Neuron (in vitro differentiated cells): Measurements from ENCODE around the gene MARK3.

Experiments used
- H2AFZ ChIP-seq: one replicate; pipeline ENCODE4 v1.6.1; 2013; ENCODE audit warnings: low read depth, mild to moderate bottlenecking, inconsistent platforms, low read length, moderate library complexity
- H3K27me3 ChIP-seq: one replicate; pipeline ENCODE4 v1.6.1; 2013; ENCODE audit warnings: low read length; ENCODE audit not compliant: insufficient read depth
- H3K36me3 ChIP-seq: one replicate; pipeline ENCODE4 v1.6.1; 2013; ENCODE audit warnings: low read length; ENCODE audit not compliant: insufficient read depth
- H3K4me1 ChIP-seq: one replicate; pipeline ENCODE4 v1.6.1; 2013; ENCODE audit warnings: low read length; ENCODE audit not compliant: insufficient read depth
- H3K4me3 ChIP-seq: 2 replicates; pipeline ENCODE4 v1.5.1; 2013; ENCODE audit warnings: mild to moderate bottlenecking, low read length, moderate library complexity
- H3K9me3 ChIP-seq: one replicate; pipeline ENCODE4 v1.6.1; 2013; ENCODE audit warnings: low read length

MARK3 gene

DNA sequence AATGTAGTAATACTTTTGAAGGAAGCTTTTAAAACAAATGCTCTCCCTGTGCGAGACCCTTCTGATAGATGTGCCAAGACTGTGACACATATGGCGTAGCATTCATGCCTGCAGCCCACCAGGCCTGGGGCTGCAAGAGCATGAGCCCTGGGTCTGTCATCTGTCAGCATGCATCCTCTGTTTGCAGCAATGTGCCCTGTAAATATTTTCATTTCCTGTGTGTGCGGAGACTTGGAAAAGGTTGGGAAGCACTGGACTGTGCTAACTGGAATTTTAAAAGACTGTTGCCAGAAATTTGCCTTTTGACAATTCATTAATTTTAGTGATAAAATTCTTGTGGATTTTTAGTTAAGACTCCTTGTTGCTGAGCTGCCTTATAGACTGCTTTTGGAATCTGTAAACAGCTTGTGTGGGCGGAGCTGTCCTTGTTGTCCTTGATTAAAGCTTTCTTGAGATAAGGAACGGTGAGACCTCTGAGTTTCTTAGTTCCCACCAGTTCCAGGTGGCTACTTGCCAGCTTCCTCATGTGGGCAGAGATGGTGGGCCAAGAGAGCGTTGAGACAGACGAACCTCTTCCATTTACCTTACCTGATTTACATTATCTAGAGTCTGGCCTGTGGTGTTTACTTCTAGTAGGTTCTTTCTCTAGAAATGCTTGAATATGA lies 23.4 kb downstream of the MARK3 start:
- H2AFZ ChIP-seq = no peak overlapping the region
- no peaks in the 10 kb centered on the region for H3K27me3 ChIP-seq
- no peaks in the 10 kb centered on the region for H3K9me3 ChIP-seq
- H3K4me1 ChIP-seq = peaks cover 6% of the 10 kb centered on the region
- peaks cover 41% of the 10 kb centered on the region for H3K36me3 ChIP-seq
- H3K4me3 ChIP-seq = no peak overlapping the region

DNA sequence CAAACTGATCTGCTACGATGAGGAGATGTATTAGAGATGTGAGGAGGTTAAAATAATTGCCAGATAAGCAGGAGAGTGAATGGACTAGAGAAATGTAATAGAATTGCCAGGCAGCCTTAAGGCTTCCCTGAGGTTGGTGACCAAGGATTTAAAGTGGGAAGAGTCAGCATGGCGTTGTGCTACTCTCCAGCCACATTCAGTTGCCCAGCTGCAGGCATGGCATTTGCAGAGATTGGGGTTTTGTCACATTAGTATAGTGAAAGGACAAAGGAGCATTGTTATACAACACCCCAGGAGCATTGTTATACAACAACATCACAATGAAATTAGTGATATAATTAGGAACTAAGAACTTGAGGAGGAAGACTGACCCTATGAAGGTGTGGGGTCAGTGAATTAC lies 31.7 kb downstream of the MARK3 start:
- peaks cover 2% of the 10 kb centered on the region for H3K9me3 ChIP-seq
- no peak overlapping the region for H3K4me3 ChIP-seq
- H3K36me3 ChIP-seq = peaks cover 22% of the 10 kb centered on the region
- no peaks in the 10 kb centered on the region for H3K27me3 ChIP-seq
- H2AFZ ChIP-seq = no peak overlapping the region
- H3K4me1 ChIP-seq = peaks cover 23% of the 10 kb centered on the region

GRCh38 chr14:103418481-103418818 lies 33.2 kb downstream of the MARK3 start:
- H3K4me3 ChIP-seq = no peak overlapping the region
- H3K9me3 ChIP-seq = peaks cover 3% of the 10 kb centered on the region
- H2AFZ ChIP-seq = no peak overlapping the region
- H3K36me3 ChIP-seq = peaks cover 23% of the 10 kb centered on the region
- no peaks in the 10 kb centered on the region for H3K27me3 ChIP-seq
- H3K4me1 ChIP-seq = peaks cover 28% of the 10 kb centered on the region

- H3K27me3 ChIP-seq = no peaks in the 10 kb centered on the region
- H2AFZ ChIP-seq = no peak overlapping the region
- H3K36me3 ChIP-seq = peaks cover 13% of the 10 kb centered on the region
- peaks cover 39% of the 10 kb centered on the region for H3K4me1 ChIP-seq
- peaks cover 3% of the 10 kb centered on the region for H3K9me3 ChIP-seq
- no peak overlapping the region for H3K4me3 ChIP-seq
These were observed 36.3 kb downstream of the MARK3 start for GRCh38 chr14:103421556-103421955.

GRCh38 chr14:103423050-103423461 lies 37.8 kb downstream of the MARK3 start:
- no peaks in the 10 kb centered on the region for H3K27me3 ChIP-seq
- H3K4me1 ChIP-seq = peaks cover 39% of the 10 kb centered on the region
- H3K4me3 ChIP-seq = no peak overlapping the region
- peaks cover 3% of the 10 kb centered on the region for H3K9me3 ChIP-seq
- H3K36me3 ChIP-seq = peaks cover 13% of the 10 kb centered on the region
- H2AFZ ChIP-seq = no peak overlapping the region

DNA sequence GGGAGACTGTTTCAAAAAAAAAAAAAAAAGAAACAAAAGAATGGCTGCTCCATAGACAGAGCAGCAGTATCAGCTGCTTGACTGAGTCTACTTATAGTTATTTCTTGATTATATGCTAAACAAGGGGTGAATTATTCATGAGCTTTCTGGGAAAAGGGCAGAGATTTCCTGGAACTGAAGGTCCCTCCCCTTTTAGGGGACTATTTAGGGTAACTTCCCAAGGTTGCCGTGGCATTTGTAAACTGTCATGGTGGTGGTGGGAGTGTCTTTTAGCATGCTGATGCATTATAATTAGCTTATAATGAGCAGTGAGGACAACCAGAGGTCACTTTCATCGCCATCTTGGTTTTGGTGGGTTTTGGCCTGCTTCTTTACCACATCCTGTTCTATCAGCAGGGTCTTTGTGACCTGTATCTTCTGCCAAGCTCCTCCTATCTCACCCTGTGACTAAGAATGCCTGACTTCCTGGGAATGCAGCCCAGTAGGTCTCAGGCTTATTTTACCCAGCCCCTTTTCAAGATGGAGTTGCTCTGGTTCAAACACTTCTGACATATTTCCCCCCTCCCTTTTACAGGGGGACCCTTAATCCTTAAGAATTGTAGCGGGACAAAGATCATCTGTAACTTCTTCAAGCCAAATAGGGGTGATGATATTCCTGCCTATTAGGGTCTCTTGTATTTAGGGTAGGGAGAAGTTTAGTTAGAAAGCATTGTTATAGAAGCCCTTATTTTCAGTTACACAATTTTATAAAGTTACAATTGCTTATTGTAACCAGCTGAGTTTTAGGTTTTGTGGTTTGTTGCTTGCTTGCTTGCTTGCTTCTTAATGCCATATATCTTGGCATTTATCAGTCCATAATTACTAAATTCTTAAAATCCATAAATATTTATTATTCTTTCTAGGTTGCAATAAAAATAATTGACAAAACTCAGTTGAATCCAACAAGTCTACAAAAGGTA lies 42.5 kb downstream of the MARK3 start:
- H3K4me1 ChIP-seq = peaks cover 47% of the 10 kb centered on the region
- no peaks in the 10 kb centered on the region for H3K27me3 ChIP-seq
- no peak overlapping the region for H2AFZ ChIP-seq

GRCh38 chr14:103428723-103429556 lies 43.7 kb downstream of the MARK3 start:
- H2AFZ ChIP-seq = no peak overlapping the region
- H3K4me3 ChIP-seq = no peak overlapping the region
- H3K4me1 ChIP-seq = peaks cover 43% of the 10 kb centered on the region
- no peaks in the 10 kb centered on the region for H3K27me3 ChIP-seq
- peaks cover 14% of the 10 kb centered on the region for H3K36me3 ChIP-seq
- H3K9me3 ChIP-seq = no peaks in the 10 kb centered on the region

More for the DNA sequence above, 42.5 kb downstream of the MARK3 start:
- Histone ChIP-seq H3K4me3 (no peak overlapping the region), H3K9me3 (peaks cover 3% of the 10 kb centered on the region), H3K36me3 (peaks cover 10% of the 10 kb centered on the region)

GRCh38 chr14:103430358-103430757 lies 45.1 kb downstream of the MARK3 start:
- Histone ChIP-seq H3K9me3 (no peaks in the 10 kb centered on the region), H3K4me3 (no peak overlapping the region), H3K27me3 (no peaks in the 10 kb centered on the region), H2AFZ (no peak overlapping the region), H3K4me1 (peaks cover 43% of the 10 kb centered on the region), H3K36me3 (peaks cover 21% of the 10 kb centered on the region)

- H3K4me3 ChIP-seq = no peak overlapping the region
- no peak overlapping the region for H2AFZ ChIP-seq
- H3K9me3 ChIP-seq = peaks cover 1% of the 10 kb centered on the region
- H3K36me3 ChIP-seq = peaks cover 23% of the 10 kb centered on the region
- peaks cover 24% of the 10 kb centered on the region for H3K4me1 ChIP-seq
- no peaks in the 10 kb centered on the region for H3K27me3 ChIP-seq
These were observed 47.4 kb downstream of the MARK3 start for GRCh38 chr14:103432627-103433026.

GRCh38 chr14:103433916-103434563 lies 48.8 kb downstream of the MARK3 start:
- Histone ChIP-seq H3K36me3 (peaks cover 34% of the 10 kb centered on the region), H3K4me1 (peaks cover 10% of the 10 kb centered on the region), H3K9me3 (peaks cover 4% of the 10 kb centered on the region), H2AFZ (no peak overlapping the region), H3K27me3 (no peaks in the 10 kb centered on the region), H3K4me3 (no peak overlapping the region)

- Histone ChIP-seq H3K27me3 (no peaks in the 10 kb centered on the region), H3K4me3 (no peak overlapping the region), H3K36me3 (peaks cover 37% of the 10 kb centered on the region), H2AFZ (no peak overlapping the region), H3K4me1 (peaks cover under 1% of the 10 kb centered on the region), H3K9me3 (peaks cover 4% of the 10 kb centered on the region)
These were observed 49.7 kb downstream of the MARK3 start for GRCh38 chr14:103434868-103435442.

GRCh38 chr14:103436533-103436932 lies 51.3 kb downstream of the MARK3 start:
- H2AFZ ChIP-seq = no peak overlapping the region
- H3K9me3 ChIP-seq = peaks cover 4% of the 10 kb centered on the region
- no peaks in the 10 kb centered on the region for H3K27me3 ChIP-seq
- H3K36me3 ChIP-seq = peaks cover 37% of the 10 kb centered on the region
- no peak overlapping the region for H3K4me3 ChIP-seq
- H3K4me1 ChIP-seq = no peaks in the 10 kb centered on the region
